Stimulated activated naive B cell treated with anti-CD40 and anti-IgM and Interleukin-4, amounts not matched to agents 10 μg/mL and 1 μg/mL and 100 μg/mL, for 72 hours (primary cell): ENCODE measurements around the gene LSM2.
"Not testable (repeated sequence)": the region's sequence is repeated elsewhere in the genome, so short reads cannot be mapped to it uniquely, and the experiment has no call there.

Source experiments
- ATAC-seq, 2 donors: fragments of 150-1000 bp; cut with Tn5 transposase; replicated peaks; 2 replicates each; pipeline ENCODE4 v1.10.0; 2021; ENCODE audit warnings: moderate library complexity in 1 of 2
- DNase-seq: peaks from one replicate; pipeline ENCODE4 v3.0.0; 2021
- H3K27ac Mint-ChIP-seq: one replicate; pipeline ENCODE4 v1.8.0; 2022; ENCODE audit warnings: mild to moderate bottlenecking, mixed read lengths
- H3K27me3 Mint-ChIP-seq, 2 donors: one replicate each; pipeline ENCODE4 v1.8.0; 2022; ENCODE audit warnings: mixed read lengths in 2 of 2
- H3K36me3 Mint-ChIP-seq, 2 donors: one replicate each; pipeline ENCODE4 v1.8.0; 2022; ENCODE audit warnings: mixed read lengths in 2 of 2, mild to moderate bottlenecking in 1 of 2
- H3K4me1 Mint-ChIP-seq, 2 donors: one replicate each; pipeline ENCODE4 v1.8.0; 2022; ENCODE audit warnings: mixed read lengths in 2 of 2, mild to moderate bottlenecking in 1 of 2
- H3K4me3 Mint-ChIP-seq, 2 donors: one replicate each; pipeline ENCODE4 v1.8.0; 2022; ENCODE audit warnings: mild to moderate bottlenecking in 2 of 2, mixed read lengths in 2 of 2, moderate library complexity in 1 of 2
- H3K9me3 Mint-ChIP-seq, 2 donors: one replicate each; pipeline ENCODE4 v1.8.0; 2022; ENCODE audit warnings: mixed read lengths in 2 of 2, mild to moderate bottlenecking in 1 of 2

LSM2 gene

DNA sequence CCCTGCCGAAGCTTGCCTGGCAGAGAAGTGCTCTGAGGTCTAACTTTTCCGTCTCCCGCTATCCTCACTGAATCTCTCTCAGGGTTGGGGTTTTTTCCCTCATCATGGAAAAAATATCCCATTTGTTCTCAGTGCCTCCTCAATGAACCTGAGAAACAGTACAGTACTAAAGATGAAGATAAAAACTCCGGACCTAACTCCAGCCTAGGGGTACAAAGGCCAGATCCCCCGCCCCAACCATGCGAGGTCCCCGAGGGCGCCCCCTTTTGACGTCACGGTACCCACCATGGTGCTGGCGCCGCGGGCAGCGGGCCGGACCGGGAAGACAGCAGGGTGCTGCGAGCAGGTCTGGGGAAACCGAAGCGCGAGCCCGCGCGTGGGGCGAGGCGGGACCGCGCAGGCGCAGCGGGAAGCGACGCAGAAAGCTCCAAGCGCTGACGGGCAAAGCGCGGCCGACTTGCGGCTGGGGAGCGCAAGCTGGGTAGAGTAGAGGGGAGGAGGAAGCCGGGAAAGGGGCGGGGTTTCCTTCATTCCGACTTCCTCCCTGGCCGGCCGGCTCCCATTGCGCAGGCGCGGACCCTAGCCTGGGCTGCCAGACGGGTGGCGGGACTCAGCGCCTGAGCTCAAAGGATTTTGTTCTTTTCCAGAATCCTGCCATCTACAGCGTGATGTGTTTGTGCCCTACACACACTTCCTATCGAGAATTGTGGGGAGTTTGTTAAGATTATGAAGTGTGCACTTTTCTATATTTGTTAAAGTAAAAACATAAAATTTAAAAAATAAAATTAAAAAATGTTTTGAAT, at the start of gene LSM2:
Gene LSM2, minus strand, starts transcription at position 497 of the 803 bp plus-strand sequence. Its CDS starts 209 bp downstream, at position 288.
- no peaks in the 10 kb centered on the region for H3K9me3 Mint-ChIP-seq
- peaks cover 12 to 24% of the 10 kb centered on the region in 2 donors for H3K4me1 Mint-ChIP-seq
- H3K36me3 Mint-ChIP-seq, result peaks cover 7 to 28% of the 10 kb centered on the region in 2 donors
- ATAC-seq, result peak; percentile 97 to 98
- H3K27me3 Mint-ChIP-seq, result no peaks in the 10 kb centered on the region
- peak; percentile 94 for DNase-seq
- H3K4me3 Mint-ChIP-seq, result peak within 1 kb of the TSS; percentile 94 to 95
- peak within 1 kb of the TSS; percentile 98 for H3K27ac Mint-ChIP-seq

DNA sequence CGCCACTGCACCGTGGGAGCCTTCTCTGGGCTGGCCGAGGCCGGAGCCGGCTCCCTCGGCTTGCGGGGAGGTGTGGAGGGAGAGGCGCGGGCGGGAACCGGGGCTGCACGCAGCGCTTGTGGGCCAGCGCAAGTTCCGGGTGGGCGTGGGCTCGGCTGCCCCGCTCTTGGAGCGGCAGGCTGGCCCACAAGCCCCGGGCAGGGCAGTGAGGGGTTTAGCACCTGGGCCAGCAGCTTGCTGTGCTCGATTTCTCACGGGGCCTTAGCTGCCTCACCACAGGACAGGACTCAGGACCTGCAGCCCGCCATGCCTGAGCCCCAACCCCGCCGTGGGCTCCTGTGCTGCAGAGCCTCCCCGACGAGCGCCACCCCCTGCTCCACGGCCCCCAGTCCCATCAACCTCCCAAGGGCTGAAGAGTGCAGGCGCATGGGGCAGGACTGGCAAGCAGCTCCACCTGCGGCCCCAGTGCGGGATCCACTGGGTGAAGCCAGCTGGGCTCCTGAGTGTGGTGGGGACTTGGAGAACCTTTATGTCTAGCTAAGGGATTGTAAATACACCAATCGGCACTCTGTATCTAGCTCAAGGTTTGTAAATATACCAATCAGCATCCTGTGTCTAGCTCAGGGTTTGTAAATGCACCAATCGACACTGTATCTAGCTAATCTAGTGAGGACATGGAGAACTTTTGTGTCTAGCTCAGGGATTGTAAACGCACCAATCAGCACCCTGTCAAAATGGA, 45.4 kb upstream of the LSM2 start:
- H3K9me3 Mint-ChIP-seq, H3K27me3 Mint-ChIP-seq, H3K4me3 Mint-ChIP-seq, DNase-seq, ATAC-seq, H3K27ac Mint-ChIP-seq, H3K4me1 Mint-ChIP-seq: not testable (repeated sequence)
- peaks cover 13 to 21% of the 10 kb centered on the region in 2 donors for H3K36me3 Mint-ChIP-seq

DNA sequence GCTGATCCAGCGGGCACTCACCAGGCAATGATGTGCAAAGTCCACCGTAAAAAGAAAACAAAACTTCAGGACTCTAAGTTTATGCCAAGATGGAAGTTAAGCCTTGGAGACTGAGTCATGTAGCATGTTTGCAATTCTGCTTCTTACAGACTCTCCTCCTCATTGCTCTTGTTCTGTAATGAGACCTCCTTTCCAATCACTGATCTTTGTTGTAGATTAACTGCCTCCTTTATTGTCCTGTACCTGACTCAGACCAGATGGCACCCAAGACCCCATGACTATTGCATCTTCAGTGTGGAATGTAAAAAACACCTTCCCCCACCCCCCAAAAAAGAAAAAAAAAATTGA, 44.7 kb upstream of the LSM2 start:
- no peaks in the 10 kb centered on the region for H3K27me3 Mint-ChIP-seq
- H3K4me1 Mint-ChIP-seq, result no peaks in the 10 kb centered on the region
- H3K9me3 Mint-ChIP-seq, result no peaks in the 10 kb centered on the region
- H3K27ac Mint-ChIP-seq, result no peak overlapping the region
- ATAC-seq (no peak), DNase-seq (no peak)
- H3K4me3 Mint-ChIP-seq, result no peak overlapping the region
- H3K36me3 Mint-ChIP-seq, result peaks cover 10 to 19% of the 10 kb centered on the region in 2 donors

DNA sequence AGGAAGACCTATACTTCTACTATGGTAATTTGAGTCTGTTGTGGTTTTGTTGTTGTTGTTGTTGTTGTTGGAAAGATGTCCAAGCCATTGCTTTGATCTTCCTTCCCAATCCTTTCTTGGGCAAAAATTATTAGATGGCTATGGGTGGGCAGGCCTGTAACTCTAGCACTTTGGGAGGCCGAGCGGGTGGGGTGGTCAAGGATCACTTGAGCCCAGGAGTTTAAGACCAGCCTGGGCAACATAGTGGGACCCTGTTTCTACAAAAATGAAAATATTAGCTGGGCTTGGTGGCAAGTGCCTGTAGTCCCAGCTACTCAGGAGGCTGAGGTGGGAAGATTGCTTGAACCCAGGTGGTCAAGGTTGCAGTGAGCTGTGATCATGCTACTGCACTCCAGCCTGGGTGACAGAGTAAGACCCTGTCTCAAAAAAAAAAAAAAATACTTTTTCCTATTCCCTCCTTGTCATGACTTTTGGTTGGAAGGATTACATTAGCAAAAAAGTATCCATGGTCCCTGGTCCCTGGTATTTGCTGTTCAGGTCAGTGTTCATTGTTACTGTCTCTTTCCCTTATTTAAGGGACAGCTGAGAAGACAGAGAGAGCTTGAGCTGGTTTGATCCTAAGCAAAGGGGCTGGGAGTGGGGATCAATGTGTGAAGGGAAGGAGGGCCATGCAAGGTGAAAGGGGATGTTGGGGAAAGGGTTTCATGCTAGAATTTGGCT, 44.2 kb upstream of the LSM2 start:
- DNase-seq (no peak), ATAC-seq (no peak)
- Mint-ChIP-seq H3K36me3 (peaks cover 10 to 19% of the 10 kb centered on the region in 2 donors), H3K9me3 (no peaks in the 10 kb centered on the region), H3K27me3 (no peaks in the 10 kb centered on the region), H3K27ac (no peak overlapping the region), H3K4me3 (no peak overlapping the region), H3K4me1 (no peaks in the 10 kb centered on the region)

DNA sequence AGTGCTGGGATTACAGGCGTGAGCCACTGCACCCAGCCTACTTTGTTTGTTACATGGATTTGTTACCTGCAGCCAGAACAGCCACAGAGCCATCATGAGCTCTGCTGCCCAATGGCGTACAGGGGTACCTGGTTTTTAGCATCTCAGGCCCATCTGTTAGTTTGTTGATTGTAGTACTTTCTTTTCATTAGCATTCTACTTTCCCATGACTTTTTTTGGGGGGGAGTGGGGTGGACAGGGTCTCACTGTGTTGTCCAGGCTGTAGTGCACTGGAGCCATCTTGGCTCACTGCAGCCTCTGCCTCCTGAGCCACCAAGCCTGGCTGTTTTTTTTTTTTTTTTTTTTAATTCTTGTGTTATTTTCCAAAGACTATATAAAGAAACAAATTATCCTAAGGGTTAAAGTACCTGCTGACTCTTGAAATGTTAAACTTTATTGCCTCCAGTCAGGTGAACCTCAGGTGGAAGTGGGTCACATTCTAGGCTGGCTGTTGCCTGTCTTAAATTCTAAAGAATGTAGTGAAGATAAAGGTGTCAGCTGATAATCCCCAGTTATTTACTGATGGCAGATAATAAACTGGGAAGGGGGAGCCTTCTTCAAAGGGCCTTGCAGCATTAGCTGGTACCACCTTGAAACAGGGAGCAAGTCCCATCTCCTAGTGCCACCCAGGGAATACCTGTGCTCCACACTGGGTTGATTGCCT, 40.7 kb upstream of the LSM2 start:
- H3K27ac Mint-ChIP-seq, result no peak overlapping the region
- no peaks in the 10 kb centered on the region for H3K27me3 Mint-ChIP-seq
- no peak overlapping the region for H3K4me3 Mint-ChIP-seq
- H3K9me3 Mint-ChIP-seq, result no peaks in the 10 kb centered on the region
- H3K4me1 Mint-ChIP-seq, result peaks cover 4 to 5% of the 10 kb centered on the region in 2 donors
- H3K36me3 Mint-ChIP-seq, result peaks cover under 1 to 15% of the 10 kb centered on the region in 2 donors
- ATAC-seq, result no peak
- no peak for DNase-seq

DNA sequence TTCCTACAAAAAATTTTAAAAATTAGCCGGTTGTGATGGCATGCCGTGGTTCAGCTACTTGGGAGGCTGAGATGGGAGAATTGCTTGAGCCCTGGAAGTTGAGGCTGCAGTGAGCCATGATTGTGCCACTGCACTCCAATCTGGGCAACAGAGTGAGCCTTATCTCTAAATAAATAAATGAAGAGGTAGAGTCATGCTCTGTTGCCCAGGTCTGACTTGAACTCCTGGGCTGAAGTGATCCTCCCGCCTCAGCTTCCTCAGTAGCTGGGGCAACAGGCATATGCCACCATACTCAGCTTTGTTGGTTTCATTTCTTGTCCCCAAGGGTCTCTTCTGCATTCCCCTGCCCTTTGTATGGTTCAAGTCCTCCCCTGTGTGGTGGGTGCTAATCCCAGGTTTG, 37.7 kb upstream of the LSM2 start:
- ATAC-seq, result peak in 1 of 2 donors; percentile 21
- no peak for DNase-seq
- H3K4me3 Mint-ChIP-seq, result no peak overlapping the region

DNA sequence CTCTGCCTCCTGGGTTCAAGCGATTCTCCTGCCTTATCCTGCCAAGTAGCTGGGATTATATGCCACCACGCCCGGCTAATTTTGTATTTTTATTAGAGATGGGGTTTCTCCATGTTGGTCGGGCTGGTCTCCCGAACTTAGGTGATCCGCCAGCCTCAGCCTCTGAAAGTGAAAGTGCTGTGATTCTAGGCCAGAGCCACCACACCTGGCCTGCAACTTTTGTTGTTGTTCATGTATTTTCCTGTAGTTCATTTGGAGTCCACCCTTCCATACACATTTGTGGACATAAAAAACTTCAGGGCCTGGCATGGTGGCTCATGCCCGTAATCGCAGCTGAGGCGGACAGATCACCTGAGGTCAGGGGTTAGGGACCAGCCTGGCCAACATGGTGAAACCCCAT, 35.3 kb upstream of the LSM2 start:
- ATAC-seq (peak in 1 of 2 donors; percentile 25), DNase-seq (no peak)
- H3K4me1 Mint-ChIP-seq, result peaks cover 13 to 21% of the 10 kb centered on the region in 2 donors

More for the DNA sequence above, 37.7 kb upstream of the LSM2 start:
- H3K4me1 Mint-ChIP-seq, result peaks cover 4 to 5% of the 10 kb centered on the region in 2 donors
- H3K9me3 Mint-ChIP-seq, result no peaks in the 10 kb centered on the region
- H3K36me3 Mint-ChIP-seq, result peaks cover 10 to 27% of the 10 kb centered on the region in 2 donors
- H3K27ac Mint-ChIP-seq, result no peak overlapping the region
- no peaks in the 10 kb centered on the region for H3K27me3 Mint-ChIP-seq

DNA sequence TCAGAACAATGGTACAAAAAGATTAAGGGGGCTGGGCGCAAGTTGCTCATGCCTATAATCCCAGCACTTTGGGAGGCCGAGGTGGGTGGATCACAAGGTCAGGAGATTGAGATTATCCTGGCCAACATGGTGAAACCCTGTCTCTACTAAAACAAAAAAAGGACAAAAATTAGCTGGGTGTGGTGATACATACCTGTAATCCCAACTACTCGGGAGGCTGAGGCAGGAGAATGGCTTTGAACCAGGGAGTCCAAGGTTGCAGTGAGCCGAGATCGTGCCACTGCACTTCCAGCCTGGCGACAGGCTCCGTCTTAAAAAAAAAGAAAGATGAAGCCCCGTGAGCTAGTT, 33.0 kb upstream of the LSM2 start:
- DNase-seq, H3K9me3 Mint-ChIP-seq, ATAC-seq, H3K27me3 Mint-ChIP-seq, H3K4me3 Mint-ChIP-seq: not testable (repeated sequence)
- Mint-ChIP-seq H3K36me3 (peaks cover 49 to 55% of the 10 kb centered on the region in 2 donors), H3K27ac (peak overlapping the region; percentile 42), H3K4me1 (peaks cover 23 to 37% of the 10 kb centered on the region in 2 donors)

More for the DNA sequence above, 35.3 kb upstream of the LSM2 start:
- H3K27ac Mint-ChIP-seq, result peak overlapping the region; percentile 42
- H3K9me3 Mint-ChIP-seq, result no peaks in the 10 kb centered on the region
- peaks cover 29 to 42% of the 10 kb centered on the region in 2 donors for H3K36me3 Mint-ChIP-seq
- peak overlapping the region in 1 of 2 donors; percentile 28 for H3K4me3 Mint-ChIP-seq
- no peaks in the 10 kb centered on the region for H3K27me3 Mint-ChIP-seq

DNA sequence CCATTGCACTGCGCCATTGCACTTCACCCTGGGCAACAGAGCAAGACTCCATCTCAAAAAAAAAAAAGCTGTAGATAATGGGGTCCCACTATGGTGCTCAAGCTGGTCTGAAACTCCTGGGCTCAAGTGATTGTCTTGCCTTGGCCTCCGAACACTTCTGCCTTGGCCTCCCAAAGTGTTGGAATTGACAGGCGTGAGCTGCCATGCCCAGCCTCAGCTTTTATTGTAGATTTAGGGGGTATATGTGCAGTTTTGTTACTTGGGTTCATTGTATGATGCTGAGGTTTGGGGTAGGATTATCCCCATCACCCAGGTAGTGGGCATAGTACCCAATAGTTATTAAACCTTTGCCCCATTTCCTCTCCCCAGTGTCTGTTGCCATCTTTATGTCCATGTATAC, 32.2 kb upstream of the LSM2 start:
- Mint-ChIP-seq H3K4me3 (peak overlapping the region; percentile 21 to 98), H3K27ac (peak overlapping the region; percentile 44), H3K4me1 (peaks cover 26 to 40% of the 10 kb centered on the region in 2 donors), H3K9me3 (no peaks in the 10 kb centered on the region), H3K36me3 (peaks cover 50 to 57% of the 10 kb centered on the region in 2 donors), H3K27me3 (no peaks in the 10 kb centered on the region)
- no peak for ATAC-seq
- DNase-seq, result no peak

DNA sequence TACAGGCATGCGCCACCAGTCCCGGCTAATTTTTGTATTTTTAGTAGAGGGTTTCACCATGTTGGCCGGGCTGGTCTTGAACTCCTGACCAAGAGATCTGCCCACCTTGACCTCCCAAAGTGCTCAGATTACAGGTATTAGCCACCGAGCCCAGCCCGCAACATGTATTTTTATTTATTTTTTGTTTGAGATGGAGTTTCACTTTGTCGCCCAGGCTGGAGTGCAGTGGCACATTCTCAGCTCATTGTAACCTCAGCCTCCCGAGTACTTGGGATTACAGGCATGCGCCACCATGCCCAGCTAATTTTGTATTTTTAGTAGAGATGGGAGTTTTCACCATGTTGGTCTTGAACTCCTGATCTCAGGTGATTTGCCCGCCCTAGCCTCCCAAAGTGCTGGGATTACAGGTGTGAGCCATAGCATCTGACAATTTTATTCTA, 31.4 kb upstream of the LSM2 start:
- H3K4me1 Mint-ChIP-seq, result peaks cover 28 to 42% of the 10 kb centered on the region in 2 donors
- not testable (repeated sequence) for DNase-seq, ATAC-seq, H3K27ac Mint-ChIP-seq, H3K27me3 Mint-ChIP-seq, H3K9me3 Mint-ChIP-seq
- H3K36me3 Mint-ChIP-seq, result peaks cover 50 to 57% of the 10 kb centered on the region in 2 donors
- H3K4me3 Mint-ChIP-seq, result peak overlapping the region; percentile 98 to 100

DNA sequence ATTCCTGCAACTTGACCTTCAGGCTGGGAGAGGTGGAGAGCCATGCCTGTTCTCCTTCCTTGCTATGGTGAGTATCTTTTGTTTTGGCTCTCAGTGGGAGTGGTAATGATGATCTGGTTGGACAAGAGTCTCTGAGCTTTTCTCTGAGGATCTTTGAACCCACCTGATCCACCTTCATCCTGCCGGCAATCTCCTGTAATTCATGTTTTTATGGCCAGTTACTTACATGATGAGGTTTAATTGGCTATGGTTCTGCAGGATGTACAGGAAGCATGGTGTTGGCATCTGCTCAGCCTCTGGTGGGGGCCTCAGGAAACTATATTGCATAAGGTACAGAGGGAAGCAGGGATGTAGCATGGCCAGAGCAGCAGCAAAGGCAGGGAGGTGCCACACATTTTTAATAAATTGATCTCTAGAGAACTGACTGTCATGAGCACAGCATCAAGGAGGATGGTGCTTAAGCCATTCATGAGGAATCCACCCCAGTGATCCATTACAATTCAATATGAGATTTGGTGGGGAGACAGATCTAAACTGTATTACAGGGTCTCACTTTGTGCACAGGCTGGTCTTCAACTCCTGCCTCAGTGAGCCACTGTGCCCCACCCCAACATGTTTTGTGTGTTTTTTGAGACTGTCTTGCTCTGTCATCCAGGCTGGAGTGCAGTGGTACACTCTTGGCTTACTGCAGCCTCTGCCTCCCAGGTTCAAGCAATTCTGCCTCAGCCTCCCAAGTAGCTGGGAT, 30.8 kb upstream of the LSM2 start:
- ATAC-seq (no peak), DNase-seq (no peak)
- Mint-ChIP-seq H3K9me3 (no peaks in the 10 kb centered on the region), H3K27me3 (no peaks in the 10 kb centered on the region), H3K4me3 (peak overlapping the region; percentile 98 to 100), H3K27ac (peak overlapping the region; percentile 98), H3K4me1 (peaks cover 28 to 47% of the 10 kb centered on the region in 2 donors), H3K36me3 (peaks cover 50 to 57% of the 10 kb centered on the region in 2 donors)

DNA sequence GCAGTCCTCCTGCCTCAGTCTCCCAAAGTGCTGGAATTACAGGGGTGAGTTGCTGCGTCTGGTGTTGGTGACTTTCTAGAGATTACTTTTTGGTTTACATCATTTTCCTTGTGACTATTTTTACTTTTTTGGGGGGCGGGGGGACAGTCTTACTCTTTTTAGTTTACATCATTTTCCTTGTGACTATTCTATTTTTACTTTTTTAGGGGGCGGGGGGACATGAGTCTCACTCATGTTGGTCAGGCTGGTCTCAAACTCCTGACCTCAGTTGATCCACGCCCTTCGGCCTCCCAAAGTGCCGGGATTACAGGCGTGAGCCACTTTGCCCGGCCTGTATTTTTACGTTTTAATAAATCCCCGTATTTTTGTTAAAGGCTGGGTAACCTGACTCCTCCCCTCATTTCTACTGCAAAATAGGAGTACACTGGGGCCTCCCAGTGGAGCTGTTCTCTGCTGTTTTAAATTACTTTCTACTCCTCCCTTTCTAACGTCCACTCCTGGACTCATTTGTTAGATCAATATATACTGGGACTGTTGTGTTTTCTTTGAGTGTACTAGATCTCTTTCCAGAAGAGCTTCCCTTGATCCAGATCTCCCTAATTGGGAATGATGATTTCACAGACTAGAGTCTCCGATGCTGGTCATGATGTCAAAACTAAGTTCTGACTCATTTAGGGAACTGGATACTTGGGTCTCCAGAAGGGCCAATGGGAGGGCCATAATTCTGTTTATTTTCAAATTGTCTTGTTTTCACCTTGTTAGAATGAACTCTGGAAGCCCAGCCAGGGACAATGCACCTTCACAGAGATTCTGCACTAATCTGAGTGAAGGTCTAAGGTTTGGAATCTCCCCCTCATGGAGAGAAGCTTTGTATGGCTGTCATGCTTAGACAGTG, 30.0 kb upstream of the LSM2 start:
- Mint-ChIP-seq H3K36me3 (peaks cover 50 to 57% of the 10 kb centered on the region in 2 donors), H3K27ac (peak overlapping the region; percentile 98), H3K27me3 (no peaks in the 10 kb centered on the region), H3K4me1 (peaks cover 28 to 47% of the 10 kb centered on the region in 2 donors), H3K4me3 (peak overlapping the region; percentile 98 to 100), H3K9me3 (no peaks in the 10 kb centered on the region)
- ATAC-seq (no peak), DNase-seq (no peak)
